Measurements from ENCODE around the gene USP48. TPM values are rescaled to one million over a fixed set of nuclear protein-coding genes. Genes with fewer than 3 reads are reported as not detected.

Gene USP48
- total RNA-seq, 4 donors from 2014 or later: 11.5 to 24.4 (median 14.5) TPM

- Histone ChIP-seq H3K36me3 (no peaks in the 10 kb centered on the region), H3K4me3 (no peak overlapping the region), H3K27ac (no peak overlapping the region), H3K9me3 (no peaks in the 10 kb centered on the region), H3K4me1 (no peaks in the 10 kb centered on the region), H3K27me3 (peaks cover 9 to 22% (median 10%) of the 10 kb centered on the region in 3 donors)
- intact Hi-C loops (cut with DNase I; ENCODE audit: low total_unique reads): no loop called here
- in situ Hi-C loops (cut with MboI; ENCODE audit: low sequenced_read_pairs in 4 of 4): no loop called here
- no peak for DNase-seq
- no peak for ATAC-seq
- TF ChIP-seq POLR2A (IDR thresholded peaks at IDR 0.05) (no peak), CTCF (IDR thresholded peaks at IDR 0.05 in 4 of 5, conservative IDR thresholded peaks at IDR 0.05 in 1 of 5) (no peak)
Measured at GRCh38 chr1:21816602-21817302, 33.8 kb upstream of the USP48 start.

GRCh38 chr1:21815724-21816321 is 32.9 kb upstream of the USP48 start:
- intact Hi-C loops (cut with DNase I; ENCODE audit: low total_unique reads) (no loop called here), in situ Hi-C loops (cut with MboI; ENCODE audit: low sequenced_read_pairs in 4 of 4) (no loop called here)
- Histone ChIP-seq H3K4me3 (no peak overlapping the region), H3K4me1 (no peaks in the 10 kb centered on the region), H3K36me3 (no peaks in the 10 kb centered on the region), H3K9me3 (no peaks in the 10 kb centered on the region), H3K27ac (no peak overlapping the region), H3K27me3 (peaks cover 9 to 22% (median 10%) of the 10 kb centered on the region in 3 donors)
- DNase-seq (no peak), ATAC-seq (no peak)
- TF ChIP-seq CTCF (IDR thresholded peaks at IDR 0.05 in 4 of 5, conservative IDR thresholded peaks at IDR 0.05 in 1 of 5): no peak
- no peak for TF ChIP-seq POLR2A (IDR thresholded peaks at IDR 0.05)

GRCh38 chr1:21814981-21815582 is 32.1 kb upstream of the USP48 start:
- H3K27ac ChIP-seq: no peak overlapping the region
- TF ChIP-seq CTCF (IDR thresholded peaks at IDR 0.05 in 4 of 5, conservative IDR thresholded peaks at IDR 0.05 in 1 of 5): no peak
- TF ChIP-seq POLR2A (IDR thresholded peaks at IDR 0.05): no peak
- DNase-seq (no peak), ATAC-seq (no peak)
- in situ Hi-C loops (cut with MboI; ENCODE audit: low sequenced_read_pairs in 4 of 4): no loop called here
- no peaks in the 10 kb centered on the region for H3K9me3 ChIP-seq
- intact Hi-C loops (cut with DNase I; ENCODE audit: low total_unique reads): no loop called here
- H3K27me3 ChIP-seq: peaks cover 9 to 22% (median 10%) of the 10 kb centered on the region in 3 donors
- no peaks in the 10 kb centered on the region for H3K36me3 ChIP-seq
- no peaks in the 10 kb centered on the region for H3K4me1 ChIP-seq
- no peak overlapping the region for H3K4me3 ChIP-seq

- intact Hi-C loops (cut with DNase I; ENCODE audit: low total_unique reads) (no loop called here), in situ Hi-C loops (cut with MboI; ENCODE audit: low sequenced_read_pairs in 4 of 4) (no loop called here)
- Histone ChIP-seq H3K9me3 (no peaks in the 10 kb centered on the region), H3K27me3 (peaks cover 9 to 22% (median 10%) of the 10 kb centered on the region in 3 donors), H3K4me1 (no peaks in the 10 kb centered on the region), H3K4me3 (peak overlapping the region; percentile 9 to 28 (median 19)), H3K36me3 (no peaks in the 10 kb centered on the region), H3K27ac (no peak overlapping the region)
- TF ChIP-seq CTCF (IDR thresholded peaks at IDR 0.05 in 4 of 5, conservative IDR thresholded peaks at IDR 0.05 in 1 of 5) (peak in 4 of 5 experiments; percentile 19 to 50 (median 37)), POLR2A (IDR thresholded peaks at IDR 0.05) (no peak)
- no peak for DNase-seq
- ATAC-seq: no peak
Measured at GRCh38 chr1:21814241-21814918, 31.4 kb upstream of the USP48 start.

Measured in gastrocnemius medialis (tissue), 4 donors.